DOHH2 (cell line): ENCODE measurements around the gene SLC51A.

Experiments used
- EZH2phosphoT487 ChIP-seq: fragments of 200-600 bp; sonication (generic); IDR thresholded peaks from 2 replicates; pipeline ENCODE4 v1.6.1; 2017; ENCODE audit warnings: borderline replicate concordance, mild to moderate bottlenecking, antibody characterized with exemption, low read length, moderate library complexity, mixed read lengths
- TF ChIP-seq, protein P1 (sequence below): fragments of 200-600 bp; sonication (generic); IDR thresholded peaks from one replicate; pipeline ENCODE4 v1.5.1; 2014; ENCODE audit warnings: antibody characterized with exemption, mild to moderate bottlenecking, low read depth, low read length; ENCODE audit not compliant: poor library complexity, severe bottlenecking

DNA sequence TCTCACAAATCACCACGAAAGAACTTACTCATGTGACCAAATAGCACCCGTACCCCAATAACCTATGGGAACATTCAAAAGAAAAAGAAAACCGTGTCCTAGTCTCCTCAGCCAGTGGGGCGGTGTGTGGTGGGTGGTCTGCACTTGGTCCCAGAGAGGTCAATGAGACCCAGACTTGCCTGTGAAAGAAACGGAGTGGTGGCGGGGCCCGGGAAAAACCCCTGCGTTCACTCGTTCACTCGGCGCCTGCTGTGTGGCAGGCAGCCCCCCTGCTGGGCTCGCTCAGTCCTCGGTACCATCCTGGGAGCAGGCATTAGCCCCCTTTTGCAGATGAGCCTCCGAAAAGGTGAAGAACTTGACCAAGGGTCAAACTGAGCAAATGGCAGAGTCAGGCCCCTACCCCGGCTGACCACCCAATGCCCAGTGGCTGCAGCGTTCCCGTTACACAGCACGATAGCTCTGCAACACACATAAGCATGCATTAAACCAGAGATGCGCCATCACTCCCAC is 41.2 kb upstream of the SLC51A start:
- TF ChIP-seq, protein P1, sequence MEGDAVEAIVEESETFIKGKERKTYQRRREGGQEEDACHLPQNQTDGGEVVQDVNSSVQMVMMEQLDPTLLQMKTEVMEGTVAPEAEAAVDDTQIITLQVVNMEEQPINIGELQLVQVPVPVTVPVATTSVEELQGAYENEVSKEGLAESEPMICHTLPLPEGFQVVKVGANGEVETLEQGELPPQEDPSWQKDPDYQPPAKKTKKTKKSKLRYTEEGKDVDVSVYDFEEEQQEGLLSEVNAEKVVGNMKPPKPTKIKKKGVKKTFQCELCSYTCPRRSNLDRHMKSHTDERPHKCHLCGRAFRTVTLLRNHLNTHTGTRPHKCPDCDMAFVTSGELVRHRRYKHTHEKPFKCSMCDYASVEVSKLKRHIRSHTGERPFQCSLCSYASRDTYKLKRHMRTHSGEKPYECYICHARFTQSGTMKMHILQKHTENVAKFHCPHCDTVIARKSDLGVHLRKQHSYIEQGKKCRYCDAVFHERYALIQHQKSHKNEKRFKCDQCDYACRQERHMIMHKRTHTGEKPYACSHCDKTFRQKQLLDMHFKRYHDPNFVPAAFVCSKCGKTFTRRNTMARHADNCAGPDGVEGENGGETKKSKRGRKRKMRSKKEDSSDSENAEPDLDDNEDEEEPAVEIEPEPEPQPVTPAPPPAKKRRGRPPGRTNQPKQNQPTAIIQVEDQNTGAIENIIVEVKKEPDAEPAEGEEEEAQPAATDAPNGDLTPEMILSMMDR, result no peak
- TF ChIP-seq EZH2phosphoT487, result no peak
